ENCODE results near the gene RTP5. TPM values are rescaled to one million over a fixed set of nuclear protein-coding genes. Genes with fewer than 3 reads are reported as not detected.

The RTP5 gene
- total and polyA plus RNA-seq, 2 experiments from 2014 or later = not detected

DNA sequence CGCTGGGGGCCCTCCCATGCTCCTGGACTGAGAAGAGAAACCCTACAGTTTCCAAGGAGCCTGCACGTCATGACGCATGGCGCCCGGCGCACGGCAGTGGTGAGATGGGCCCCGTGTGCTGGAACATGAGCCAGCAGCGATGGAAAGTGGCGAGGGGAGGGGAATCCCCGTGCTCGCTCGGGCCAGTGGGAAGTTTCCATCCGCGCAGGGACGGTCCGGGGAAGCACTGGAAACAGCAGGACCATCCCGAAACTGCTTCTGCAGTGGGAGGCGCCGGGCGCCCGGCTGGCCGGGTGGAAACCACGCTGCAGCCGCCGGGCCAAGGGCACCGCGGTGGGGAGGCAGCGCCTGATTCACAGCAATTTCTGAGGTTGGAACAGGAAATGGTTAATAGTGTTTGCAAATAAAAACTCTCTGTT is 6.0 kb upstream of the RTP5 start:
- no peaks in the 10 kb centered on the region for H3K36me3 ChIP-seq (ENCODE audit: low read depth)
- TF ChIP-seq EZH2 (IDR thresholded peaks at IDR 0.05; ENCODE audit: insufficient read depth, poor library complexity, severe bottlenecking) (no peak), EZH2phosphoT487 (IDR thresholded peaks at IDR 0.05; ENCODE audit: insufficient read depth, low read depth) (no peak)
- H4K20me1 ChIP-seq (ENCODE audit: insufficient read depth) = no peaks in the 10 kb centered on the region
- peaks cover 6% of the 10 kb centered on the region; the same call in 1 of the 2 replicates for H3F3A ChIP-seq (ENCODE audit: insufficient read depth)
- H3K27me3 ChIP-seq (replicated peaks; ENCODE audit: insufficient read depth) = peaks cover 16% of the 10 kb centered on the region
- WGBS, 2 experiments (ENCODE audit: low coverage in 1 of 2, low lambda C conversion rate in 2 of 2, missing lambda C conversion rate in 2 of 2) = 19 to 21% methylated on average over 28 to 29 of the region's 29 CpGs
- H3K27ac ChIP-seq = no peak overlapping the region
- no peaks in the 10 kb centered on the region for H3K9me2 ChIP-seq (ENCODE audit: insufficient read depth)
- H3K4me3 ChIP-seq = no peak overlapping the region
- DNase-seq = peak; percentile 45
- no peak overlapping the region for H3K9ac ChIP-seq
- H3K79me2 ChIP-seq (ENCODE audit: insufficient read depth) = no peaks in the 10 kb centered on the region
- H3K4me2 ChIP-seq (ENCODE audit: unreplicated experiment) = no peak overlapping the region
- H3K4me1 ChIP-seq (ENCODE audit: insufficient read depth) = peaks cover 5% of the 10 kb centered on the region; the same call in 1 of the 2 replicates
- H2AFZ ChIP-seq = no peak overlapping the region
- no peaks in the 10 kb centered on the region for H3K9me3 ChIP-seq (ENCODE audit: low read depth)
- in situ Hi-C loops (cut with MboI) = no loop called here

DNA sequence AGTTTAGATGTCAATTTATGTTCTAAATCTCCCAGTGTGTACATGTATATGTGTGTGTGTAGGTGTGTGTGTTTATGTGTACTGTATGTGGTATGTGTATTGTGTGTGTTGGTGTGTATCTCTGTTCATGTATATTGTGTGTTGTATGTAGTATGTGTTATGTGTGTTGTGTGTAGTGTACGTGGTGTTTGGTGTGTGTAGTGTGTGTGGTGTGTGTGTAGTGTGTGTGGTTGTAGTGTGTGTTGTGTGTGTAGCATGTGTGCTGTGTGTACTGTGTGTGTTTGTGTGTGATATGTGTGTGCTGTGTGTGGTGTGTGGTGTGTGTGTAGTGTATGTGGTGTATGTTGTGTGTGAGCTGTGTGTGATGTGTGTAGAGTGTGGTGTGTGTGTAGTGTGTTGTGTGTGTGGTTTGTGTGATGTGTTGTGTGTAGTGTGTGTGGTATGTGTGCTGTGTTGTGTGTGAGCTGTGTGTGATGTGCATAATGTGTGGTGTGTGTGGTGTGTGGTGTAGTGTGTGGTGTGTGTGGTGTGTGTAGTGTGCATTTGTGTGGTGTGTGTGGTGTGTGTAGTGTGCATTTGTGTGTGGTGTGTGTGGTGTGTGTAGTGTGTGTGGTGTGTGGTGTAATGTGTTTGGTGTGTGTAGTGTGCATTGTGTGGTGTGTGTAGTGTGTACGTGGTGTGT is 5.2 kb upstream of the RTP5 start:
- Histone ChIP-seq H3K27me3 (replicated peaks; ENCODE audit: insufficient read depth) (peaks cover 16% of the 10 kb centered on the region), H3K27ac (no peak overlapping the region), H3K9ac (no peak overlapping the region), H2AFZ (no peak overlapping the region), H3K4me1 (ENCODE audit: insufficient read depth) (peaks cover 3% of the 10 kb centered on the region; the same call in 1 of the 2 replicates), H3K4me2 (ENCODE audit: unreplicated experiment) (no peak overlapping the region), H3F3A (ENCODE audit: insufficient read depth) (peaks cover 6% of the 10 kb centered on the region; the same call in 1 of the 2 replicates), H3K79me2 (ENCODE audit: insufficient read depth) (no peaks in the 10 kb centered on the region), H3K9me2 (ENCODE audit: insufficient read depth) (no peaks in the 10 kb centered on the region), H3K36me3 (ENCODE audit: low read depth) (no peaks in the 10 kb centered on the region), H4K20me1 (ENCODE audit: insufficient read depth) (no peaks in the 10 kb centered on the region), H3K4me3 (no peak overlapping the region), H3K9me3 (ENCODE audit: low read depth) (no peaks in the 10 kb centered on the region)
- DNase-seq = no peak
- WGBS, 2 experiments (ENCODE audit: low coverage in 1 of 2, low lambda C conversion rate in 2 of 2, missing lambda C conversion rate in 2 of 2) = 51 to 71% methylated on average over 2 of the region's 2 CpGs
- no peak for TF ChIP-seq EZH2phosphoT487 (IDR thresholded peaks at IDR 0.05; ENCODE audit: insufficient read depth, low read depth)
- no peak for TF ChIP-seq EZH2 (IDR thresholded peaks at IDR 0.05; ENCODE audit: insufficient read depth, poor library complexity, severe bottlenecking)
- in situ Hi-C loops (cut with MboI) = no loop called here

DNA sequence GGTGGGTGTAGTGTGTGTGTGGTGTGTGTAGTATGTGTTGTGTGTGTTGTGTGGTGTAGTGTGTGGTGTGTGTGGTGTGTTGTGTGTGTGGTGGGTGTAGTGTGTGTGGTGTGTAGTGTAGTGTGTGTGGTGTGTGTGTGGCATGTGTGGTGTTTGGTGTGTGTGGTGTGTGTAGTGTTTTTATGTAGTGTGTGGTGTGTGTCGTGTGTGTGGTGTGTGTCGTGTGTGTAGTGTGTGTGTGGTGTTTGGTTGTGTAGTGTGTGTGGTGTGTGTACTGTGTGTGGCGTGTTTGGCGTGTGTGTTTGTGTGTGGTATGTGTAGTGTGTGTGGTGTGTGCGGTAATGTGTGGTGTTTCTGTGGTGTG is 4.7 kb upstream of the RTP5 start:
- no peak overlapping the region for H2AFZ ChIP-seq
- TF ChIP-seq EZH2phosphoT487 (IDR thresholded peaks at IDR 0.05; ENCODE audit: insufficient read depth, low read depth) (no peak), EZH2 (IDR thresholded peaks at IDR 0.05; ENCODE audit: insufficient read depth, poor library complexity, severe bottlenecking) (no peak)

DNA sequence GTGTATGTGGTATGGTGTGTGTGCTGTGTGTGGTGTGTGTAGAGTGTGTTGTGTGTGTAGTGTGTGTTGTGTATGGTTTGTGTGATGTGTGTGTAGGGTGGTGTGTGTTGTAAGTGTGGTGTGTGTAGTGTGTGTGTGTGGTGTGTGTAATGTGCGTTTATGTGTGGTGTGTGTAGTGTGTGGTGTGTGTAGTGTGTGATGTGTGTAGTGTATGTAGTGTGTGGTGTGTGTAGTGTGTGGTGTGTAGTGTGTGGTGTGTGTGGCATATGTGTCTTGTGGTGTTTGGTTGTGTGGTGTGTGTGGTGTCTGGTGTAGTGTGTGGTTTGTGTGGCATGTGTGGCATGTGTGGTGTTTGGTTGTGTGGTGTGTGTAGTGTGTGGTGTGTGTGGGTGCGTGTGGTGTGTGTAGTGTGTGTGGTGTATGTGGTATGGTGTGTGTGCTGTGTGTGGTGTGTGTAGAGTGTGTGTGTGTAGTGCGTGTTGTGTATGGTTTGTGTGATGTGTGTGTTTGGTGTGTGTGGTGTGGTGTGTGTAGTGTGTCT is 4.0 kb upstream of the RTP5 start:
- WGBS, 2 experiments (ENCODE audit: low coverage in 1 of 2, low lambda C conversion rate in 2 of 2, missing lambda C conversion rate in 2 of 2) = 83 to 100% methylated on average over 1 to 3 of the region's 3 CpGs
- Histone ChIP-seq H3K27ac (no peak overlapping the region), H3K9me2 (ENCODE audit: insufficient read depth) (no peaks in the 10 kb centered on the region), H3K79me2 (ENCODE audit: insufficient read depth) (no peaks in the 10 kb centered on the region), H3K4me1 (ENCODE audit: insufficient read depth) (no peaks in the 10 kb centered on the region), H3K9ac (no peak overlapping the region), H3K4me3 (no peak overlapping the region), H3K27me3 (replicated peaks; ENCODE audit: insufficient read depth) (peaks cover 16% of the 10 kb centered on the region), H3K4me2 (ENCODE audit: unreplicated experiment) (no peak overlapping the region), H4K20me1 (ENCODE audit: insufficient read depth) (no peaks in the 10 kb centered on the region), H3K9me3 (ENCODE audit: low read depth) (no peaks in the 10 kb centered on the region), H3F3A (ENCODE audit: insufficient read depth) (peaks cover 6% of the 10 kb centered on the region; the same call in 1 of the 2 replicates), H3K36me3 (ENCODE audit: low read depth) (no peaks in the 10 kb centered on the region), H2AFZ (no peak overlapping the region)
- in situ Hi-C loops (cut with MboI) = no loop called here
- DNase-seq = no peak
- no peak for TF ChIP-seq EZH2 (IDR thresholded peaks at IDR 0.05; ENCODE audit: insufficient read depth, poor library complexity, severe bottlenecking)
- no peak for TF ChIP-seq EZH2phosphoT487 (IDR thresholded peaks at IDR 0.05; ENCODE audit: insufficient read depth, low read depth)

More for the DNA sequence above, 4.7 kb upstream of the RTP5 start:
- WGBS, 2 experiments (ENCODE audit: low coverage in 1 of 2, low lambda C conversion rate in 2 of 2, missing lambda C conversion rate in 2 of 2) = 89 to 100% methylated on average over 2 to 5 of the region's 5 CpGs
- Histone ChIP-seq H3K9ac (no peak overlapping the region), H3K4me1 (ENCODE audit: insufficient read depth) (no peaks in the 10 kb centered on the region), H3K9me2 (ENCODE audit: insufficient read depth) (no peaks in the 10 kb centered on the region), H3K4me3 (no peak overlapping the region), H3K27me3 (replicated peaks; ENCODE audit: insufficient read depth) (peaks cover 16% of the 10 kb centered on the region), H3K9me3 (ENCODE audit: low read depth) (no peaks in the 10 kb centered on the region), H3K4me2 (ENCODE audit: unreplicated experiment) (no peak overlapping the region), H3K27ac (no peak overlapping the region), H3K79me2 (ENCODE audit: insufficient read depth) (no peaks in the 10 kb centered on the region), H3F3A (ENCODE audit: insufficient read depth) (peaks cover 6% of the 10 kb centered on the region; the same call in 1 of the 2 replicates), H3K36me3 (ENCODE audit: low read depth) (no peaks in the 10 kb centered on the region), H4K20me1 (ENCODE audit: insufficient read depth) (no peaks in the 10 kb centered on the region)
- in situ Hi-C loops (cut with MboI) = no loop called here
- no peak for DNase-seq

Measured in GM23248 (cell line).